GM18499 (cell line): ENCODE data around the gene NR6A1.

ENCODE experiments used
- ATAC-seq: cut with Tn5 transposase; IDR thresholded peaks from one replicate; pipeline ENCODE4 v1.9.1; 2021; ENCODE audit warnings: moderate number of reproducible peaks; ENCODE audit not compliant: insufficient read depth, unreplicated experiment

The NR6A1 gene

DNA sequence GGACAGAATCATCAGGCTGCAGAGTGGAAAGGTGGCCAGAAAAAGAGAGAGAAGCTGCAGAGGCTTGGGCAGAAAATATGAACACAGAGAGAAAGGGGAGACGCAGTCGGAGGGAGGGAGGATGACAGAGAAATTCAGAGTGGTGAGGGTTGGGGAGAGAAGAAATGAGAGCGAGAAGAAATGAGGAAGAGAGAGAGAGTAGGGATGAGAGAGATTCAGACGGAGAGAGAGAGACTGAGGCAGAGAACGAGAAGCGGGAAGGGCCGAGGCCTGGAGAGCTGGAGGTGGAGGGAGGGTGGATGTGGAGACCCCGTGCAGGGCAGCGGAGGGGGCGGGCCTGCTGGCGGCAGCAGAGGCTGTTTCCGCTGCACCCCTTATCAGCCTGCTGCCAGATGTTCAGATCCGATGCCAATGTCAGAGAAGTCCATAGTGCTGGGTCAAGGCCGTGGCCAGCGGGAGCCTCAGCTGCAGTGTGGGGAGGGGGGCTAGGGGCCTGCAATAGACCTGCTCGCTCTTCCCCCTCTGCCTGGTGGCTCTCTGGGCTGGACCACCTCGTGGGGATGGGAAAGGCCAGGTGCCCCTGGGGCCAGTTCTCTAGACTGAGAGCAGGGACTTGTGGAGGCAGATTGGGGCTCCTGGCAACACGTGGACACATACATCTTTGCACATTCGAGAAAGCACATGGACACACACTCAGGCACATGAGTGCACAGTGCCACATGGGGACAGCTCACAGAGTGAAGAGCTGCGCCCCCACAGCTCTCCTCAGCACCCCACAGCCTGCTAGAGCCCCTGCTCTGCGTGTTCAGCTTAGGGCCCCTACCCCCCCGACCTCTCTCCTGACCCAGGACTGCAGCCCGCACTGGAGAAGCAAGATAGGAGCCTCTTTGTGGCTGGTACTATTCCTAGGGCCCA, 259.0 kb downstream of the NR6A1 start:
- ATAC-seq = no peak

DNA sequence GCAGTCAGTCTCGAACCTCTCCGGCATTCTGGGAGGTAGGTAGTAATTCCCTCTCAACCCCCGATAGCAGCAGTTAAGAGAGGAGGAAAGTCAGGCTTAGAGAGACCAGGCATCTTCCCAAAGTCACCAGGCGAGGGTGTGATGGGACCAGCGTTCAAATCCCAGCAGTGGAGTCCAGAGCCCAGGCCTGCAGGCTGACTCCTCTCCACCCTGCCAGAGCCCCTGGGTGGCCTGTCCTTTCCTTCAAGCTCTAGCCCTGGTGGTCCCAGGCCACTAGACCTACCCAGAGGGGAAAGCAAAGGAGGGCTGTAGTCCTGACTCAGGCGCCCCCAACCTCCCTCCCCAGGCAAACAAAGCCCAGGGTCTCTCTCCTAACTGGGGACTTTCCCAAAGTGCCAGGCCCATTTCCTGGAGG, 259.7 kb downstream of the NR6A1 start:
- ATAC-seq = no peak

- ATAC-seq = no peak
These were observed 260.3 kb downstream of the NR6A1 start for GRCh38 chr9:124510650-124511425.

DNA sequence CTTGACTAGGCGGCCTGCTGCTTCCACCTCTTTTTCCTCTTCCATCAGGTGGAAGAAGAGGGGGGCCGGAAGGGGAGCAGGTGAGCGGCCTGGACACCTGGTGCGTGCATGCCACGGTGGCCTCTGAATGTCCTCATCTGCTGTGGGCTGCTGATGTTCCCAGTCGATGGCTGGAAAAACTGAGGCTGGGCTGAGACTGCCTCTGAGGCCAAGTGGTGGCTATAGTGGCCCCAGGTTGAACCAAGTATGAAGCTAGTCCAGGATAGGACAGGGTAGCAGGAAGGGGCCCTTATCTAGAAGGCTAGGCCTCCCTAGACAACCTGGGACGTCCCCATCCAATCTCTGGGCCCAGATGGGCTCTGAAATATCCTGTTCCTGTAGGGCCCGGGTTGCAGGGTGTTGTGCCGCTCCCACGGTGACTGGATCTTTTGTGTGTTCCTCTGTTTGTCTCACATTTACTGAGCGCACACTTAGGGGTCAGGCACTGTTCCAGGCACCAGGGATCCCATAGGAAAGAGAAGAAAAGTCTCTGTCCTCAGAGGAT, 263.2 kb downstream of the NR6A1 start:
- no peak for ATAC-seq

- ATAC-seq = no peak
These were observed 263.9 kb downstream of the NR6A1 start, which contains the start of gene NR5A1 for GRCh38 chr9:124506931-124507879. NR5A1 (minus strand) TSS chr9:124507399; CDS start chr9:124503395, 4,004 bp downstream.

GRCh38 chr9:124506433-124506832, 264.7 kb downstream of the NR6A1 start:
- ATAC-seq = no peak

GRCh38 chr9:124505901-124506346, 265.2 kb downstream of the NR6A1 start:
- ATAC-seq = no peak

DNA sequence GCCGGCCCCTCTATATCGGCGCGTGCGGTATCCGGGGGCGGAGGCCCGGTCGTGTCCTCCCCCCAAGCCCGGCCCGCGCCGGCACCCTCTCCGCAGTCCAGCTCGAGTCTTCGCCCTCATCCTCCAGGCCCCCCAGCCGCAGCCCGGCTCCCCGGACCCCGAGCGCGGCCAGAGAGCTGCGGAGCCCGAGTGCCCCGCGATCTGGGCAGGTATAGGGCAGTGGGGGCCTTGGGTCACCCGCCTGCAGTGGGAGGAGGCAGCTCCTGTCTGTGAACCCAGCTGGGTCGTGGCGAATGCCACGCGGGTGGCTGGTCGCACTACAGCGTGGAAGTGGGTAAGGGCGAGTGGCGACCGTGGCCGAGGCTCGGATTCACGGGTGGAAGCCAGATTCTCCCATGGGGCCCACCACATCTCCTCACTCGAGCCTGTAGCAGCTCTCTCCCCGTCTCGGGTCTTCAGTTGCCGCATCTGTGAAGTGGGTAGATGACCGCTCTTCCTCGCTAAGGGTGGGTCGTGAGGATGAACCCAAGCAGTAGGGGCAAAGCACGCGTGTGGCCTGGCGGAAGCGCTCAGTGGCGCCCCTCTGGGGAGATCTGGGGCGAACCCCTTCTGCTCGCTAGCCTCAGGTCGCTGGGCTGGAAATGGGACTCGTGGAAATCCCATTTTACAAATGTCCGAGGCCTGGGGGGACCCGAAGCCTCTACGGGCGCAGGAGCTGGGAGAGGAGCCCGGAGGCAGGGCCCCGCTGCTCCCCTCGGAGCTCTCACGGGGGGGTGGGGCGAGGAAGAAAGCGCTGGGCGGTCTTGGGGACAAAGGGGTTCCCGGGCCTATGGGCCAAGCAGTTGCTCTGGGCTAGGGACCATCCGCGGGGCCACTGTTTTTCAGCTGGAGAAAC, 265.9 kb downstream of the NR6A1 start:
- no peak for ATAC-seq

DNA sequence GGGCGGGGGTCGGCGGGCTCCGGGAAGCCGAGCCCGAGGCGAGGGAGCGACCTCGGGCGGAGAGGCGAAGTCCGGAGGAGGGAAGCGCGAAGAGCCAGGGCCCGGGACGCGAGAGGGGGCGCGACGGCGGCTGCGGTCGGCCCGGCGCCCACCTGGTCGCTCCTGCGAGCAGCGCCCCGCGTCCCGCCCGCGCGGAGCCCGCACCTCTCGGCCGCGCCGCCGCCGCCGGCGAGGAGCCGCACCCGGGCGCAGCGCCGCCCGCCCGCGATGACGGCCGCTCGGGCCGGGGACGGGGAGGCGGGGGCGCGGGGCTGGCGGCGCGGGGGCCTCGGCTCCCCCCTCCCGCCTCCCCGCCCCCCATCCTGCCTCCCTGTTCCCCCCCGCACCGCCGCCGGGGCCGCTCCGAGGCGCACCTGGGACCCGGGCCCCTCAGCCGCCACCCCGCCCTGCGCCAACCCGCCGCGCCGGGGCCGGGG, 266.5 kb downstream of the NR6A1 start:
- no peak for ATAC-seq

- no peak for ATAC-seq
These were observed 267.2 kb downstream of the NR6A1 start for GRCh38 chr9:124503713-124504529.

- no peak for ATAC-seq
These were observed 268.1 kb downstream of the NR6A1 start for GRCh38 chr9:124502711-124503702.

- ATAC-seq = no peak
These were observed 269.3 kb downstream of the NR6A1 start for GRCh38 chr9:124501771-124502320.

GRCh38 chr9:124500796-124501611, 270.1 kb downstream of the NR6A1 start:
- no peak for ATAC-seq

DNA sequence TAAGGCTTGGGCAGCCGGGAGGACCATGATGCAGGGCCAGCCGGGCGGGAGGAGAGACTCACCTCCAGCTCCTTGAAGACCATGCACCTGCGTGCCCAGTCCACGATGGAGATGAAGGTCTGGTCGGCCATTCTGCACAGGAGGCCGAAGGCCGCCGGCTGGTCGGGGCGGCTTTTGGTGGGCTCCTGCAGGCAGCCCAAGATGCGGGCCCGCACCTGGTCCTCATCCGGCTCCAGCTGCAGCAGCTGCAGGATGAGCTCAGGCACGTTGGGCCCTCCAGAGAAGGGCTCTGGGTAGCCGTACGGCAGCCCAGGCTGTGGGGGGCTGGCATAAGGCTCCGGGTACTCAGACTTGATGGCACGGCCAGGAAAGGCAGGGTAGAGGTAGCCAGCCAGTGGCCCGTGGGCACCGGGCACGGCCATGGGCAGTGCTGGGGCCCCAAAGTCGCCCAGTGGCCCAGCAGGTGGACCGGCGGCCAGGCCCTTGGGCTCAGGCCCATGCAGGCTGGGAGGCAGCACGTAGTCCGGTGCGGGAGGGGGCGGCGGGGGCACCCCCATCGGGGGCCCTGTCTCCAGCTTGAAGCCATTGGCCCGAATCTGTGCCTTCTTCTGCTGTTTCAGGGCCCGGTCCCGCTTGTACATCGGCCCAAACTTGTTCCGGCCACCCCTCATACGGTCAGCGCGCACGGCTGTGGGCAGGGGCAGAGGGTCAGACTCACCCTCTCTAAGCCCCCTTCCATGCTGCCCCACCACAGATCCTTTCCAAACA, 270.9 kb downstream of the NR6A1 start:
- ATAC-seq = no peak

DNA sequence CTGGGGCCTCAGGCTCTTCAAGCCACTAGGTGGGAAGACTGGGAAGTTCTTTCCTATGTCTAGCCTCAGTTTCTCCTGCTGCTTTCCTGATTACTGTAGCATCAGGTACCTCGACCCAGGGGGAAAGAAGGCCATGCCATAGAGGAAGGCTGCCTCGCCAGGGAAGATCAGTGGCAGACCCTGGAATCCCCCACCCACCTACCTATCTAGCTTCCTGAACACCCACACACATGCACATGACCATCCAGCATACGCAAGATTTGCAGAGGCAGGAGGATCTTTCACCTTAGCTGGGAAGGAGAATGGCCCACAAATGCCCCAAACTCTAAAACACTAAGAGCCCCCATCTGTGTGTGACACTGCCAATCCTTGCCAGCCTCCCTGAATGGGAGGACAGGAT, 271.9 kb downstream of the NR6A1 start:
- ATAC-seq = no peak
